ENCODE measurements around the gene RRM2. TPM values are rescaled to one million over a fixed set of nuclear protein-coding genes. Genes with fewer than 3 reads are reported as not detected.

The RRM2 gene
- total RNA-seq, 1 donor from 2014 or later, result 2.3 TPM

GRCh38 chr2:10094271-10094814, 28.2 kb upstream of the RRM2 start:
- intact Hi-C loops (cut with DNase I), result no loop called here
- TF ChIP-seq, protein P1, sequence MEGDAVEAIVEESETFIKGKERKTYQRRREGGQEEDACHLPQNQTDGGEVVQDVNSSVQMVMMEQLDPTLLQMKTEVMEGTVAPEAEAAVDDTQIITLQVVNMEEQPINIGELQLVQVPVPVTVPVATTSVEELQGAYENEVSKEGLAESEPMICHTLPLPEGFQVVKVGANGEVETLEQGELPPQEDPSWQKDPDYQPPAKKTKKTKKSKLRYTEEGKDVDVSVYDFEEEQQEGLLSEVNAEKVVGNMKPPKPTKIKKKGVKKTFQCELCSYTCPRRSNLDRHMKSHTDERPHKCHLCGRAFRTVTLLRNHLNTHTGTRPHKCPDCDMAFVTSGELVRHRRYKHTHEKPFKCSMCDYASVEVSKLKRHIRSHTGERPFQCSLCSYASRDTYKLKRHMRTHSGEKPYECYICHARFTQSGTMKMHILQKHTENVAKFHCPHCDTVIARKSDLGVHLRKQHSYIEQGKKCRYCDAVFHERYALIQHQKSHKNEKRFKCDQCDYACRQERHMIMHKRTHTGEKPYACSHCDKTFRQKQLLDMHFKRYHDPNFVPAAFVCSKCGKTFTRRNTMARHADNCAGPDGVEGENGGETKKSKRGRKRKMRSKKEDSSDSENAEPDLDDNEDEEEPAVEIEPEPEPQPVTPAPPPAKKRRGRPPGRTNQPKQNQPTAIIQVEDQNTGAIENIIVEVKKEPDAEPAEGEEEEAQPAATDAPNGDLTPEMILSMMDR (IDR thresholded peaks at IDR 0.05), result no peak
- H3K9me3 ChIP-seq, result no peaks in the 10 kb centered on the region
- H3K27me3 ChIP-seq, result peaks cover 7% of the 10 kb centered on the region
- DNase-seq (no peak), ATAC-seq (no peak)
- no peak overlapping the region for H3K4me3 ChIP-seq
- no peaks in the 10 kb centered on the region for H3K36me3 ChIP-seq
- H3K4me1 ChIP-seq, result no peaks in the 10 kb centered on the region
- no peak overlapping the region for H3K27ac ChIP-seq

DNA sequence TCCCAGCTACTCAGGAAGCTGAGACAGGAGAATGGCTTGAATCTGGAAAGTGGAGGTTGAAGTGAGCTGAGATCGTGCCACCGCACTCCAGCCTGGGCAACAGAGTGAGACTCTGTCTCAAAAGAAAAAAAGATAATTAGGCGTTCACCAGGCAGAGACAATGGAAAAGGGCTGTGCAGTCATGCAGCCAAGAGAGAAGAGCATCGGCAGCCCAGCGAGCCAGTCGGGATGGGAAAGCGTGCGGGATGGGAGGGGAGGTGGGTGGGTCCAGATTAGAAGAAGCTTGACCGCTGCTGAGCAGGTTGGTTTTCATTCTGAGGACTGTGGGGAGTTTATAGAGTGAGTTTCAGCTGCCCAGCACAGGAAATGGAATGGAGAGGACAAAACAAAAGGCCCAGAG, 27.4 kb upstream of the RRM2 start:
- no peaks in the 10 kb centered on the region for H3K36me3 ChIP-seq
- no peaks in the 10 kb centered on the region for H3K4me1 ChIP-seq
- no peak for DNase-seq
- intact Hi-C loops (cut with DNase I), result no loop called here
- no peak for ATAC-seq
- H3K4me3 ChIP-seq, result no peak overlapping the region
- H3K9me3 ChIP-seq, result no peaks in the 10 kb centered on the region
- TF ChIP-seq, protein P1 (IDR thresholded peaks at IDR 0.05), result no peak
- no peak overlapping the region for H3K27ac ChIP-seq
- H3K27me3 ChIP-seq, result peaks cover 7% of the 10 kb centered on the region

DNA sequence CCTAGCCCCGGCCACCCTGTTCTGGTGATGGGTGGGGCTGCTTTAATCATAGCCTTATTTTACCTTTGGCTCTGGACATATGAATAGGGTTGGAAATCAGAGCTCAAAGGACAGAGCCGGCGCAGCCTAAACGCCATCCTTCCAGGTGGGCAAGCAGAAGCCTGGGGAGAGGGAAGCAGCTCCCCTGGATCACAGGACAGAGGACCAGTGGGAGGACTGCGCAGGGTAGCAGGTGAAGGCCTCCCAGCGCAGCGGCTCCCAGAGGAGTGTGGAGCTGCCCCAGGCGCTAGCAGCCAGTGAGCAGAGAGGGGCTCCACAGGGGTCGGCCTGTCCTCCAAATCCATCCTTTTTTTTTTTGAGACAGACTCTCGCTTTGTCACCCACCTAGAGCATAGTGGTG, 25.9 kb upstream of the RRM2 start:
- no peaks in the 10 kb centered on the region for H3K4me1 ChIP-seq
- no peak for ATAC-seq
- H3K27me3 ChIP-seq, result peaks cover 7% of the 10 kb centered on the region
- intact Hi-C loops (cut with DNase I), result no loop called here
- no peaks in the 10 kb centered on the region for H3K9me3 ChIP-seq
- TF ChIP-seq, protein P1 (IDR thresholded peaks at IDR 0.05), result no peak
- H3K36me3 ChIP-seq, result no peaks in the 10 kb centered on the region
- no peak overlapping the region for H3K27ac ChIP-seq
- no peak for DNase-seq
- no peak overlapping the region for H3K4me3 ChIP-seq

DNA sequence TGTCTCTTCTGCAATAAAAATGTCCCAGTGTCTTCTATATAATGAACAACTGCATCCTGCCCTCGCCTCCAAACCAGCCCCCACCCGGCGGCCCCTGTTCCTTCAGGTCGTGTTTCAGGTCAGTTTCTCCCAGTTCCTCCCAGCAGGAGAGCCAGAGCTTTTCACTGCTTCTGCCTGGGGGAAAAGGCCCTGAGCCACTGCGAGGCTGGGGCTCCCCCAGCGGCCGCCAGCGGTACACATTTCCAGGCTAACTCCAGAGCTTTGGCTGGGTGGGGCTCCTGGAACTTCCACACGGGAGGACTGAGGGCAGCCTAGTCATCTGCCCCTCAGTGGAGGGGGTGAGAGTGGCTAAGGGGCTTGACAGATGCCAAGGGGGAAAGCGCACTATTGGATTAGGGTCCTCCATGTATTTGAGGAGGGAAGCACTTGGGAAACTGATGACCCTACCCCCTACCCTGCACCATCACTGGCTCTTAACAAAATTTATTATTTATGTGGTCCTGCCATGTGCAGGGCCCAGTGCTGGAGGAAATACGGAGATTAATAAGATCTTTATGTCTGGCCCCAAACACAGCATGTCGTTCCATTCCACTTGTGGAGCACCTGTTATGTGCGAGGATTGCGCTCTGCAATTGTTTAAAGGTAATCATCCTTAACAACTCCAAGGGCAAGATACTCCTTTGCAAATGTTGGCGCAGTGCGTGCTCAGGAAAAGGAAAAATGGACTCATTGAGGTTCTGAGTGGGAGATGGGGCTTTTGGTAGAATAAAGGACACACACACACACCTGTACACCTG, 25.0 kb upstream of the RRM2 start:
- Histone ChIP-seq H3K4me3 (no peak overlapping the region), H3K9me3 (no peaks in the 10 kb centered on the region), H3K27ac (no peak overlapping the region), H3K36me3 (no peaks in the 10 kb centered on the region), H3K4me1 (no peaks in the 10 kb centered on the region), H3K27me3 (peaks cover 6% of the 10 kb centered on the region)
- peak; percentile 83 for DNase-seq
- ATAC-seq, result peak; percentile 97
- TF ChIP-seq, protein P1 (IDR thresholded peaks at IDR 0.05), result peak; percentile 90
- intact Hi-C loops (cut with DNase I), result no loop called here

DNA sequence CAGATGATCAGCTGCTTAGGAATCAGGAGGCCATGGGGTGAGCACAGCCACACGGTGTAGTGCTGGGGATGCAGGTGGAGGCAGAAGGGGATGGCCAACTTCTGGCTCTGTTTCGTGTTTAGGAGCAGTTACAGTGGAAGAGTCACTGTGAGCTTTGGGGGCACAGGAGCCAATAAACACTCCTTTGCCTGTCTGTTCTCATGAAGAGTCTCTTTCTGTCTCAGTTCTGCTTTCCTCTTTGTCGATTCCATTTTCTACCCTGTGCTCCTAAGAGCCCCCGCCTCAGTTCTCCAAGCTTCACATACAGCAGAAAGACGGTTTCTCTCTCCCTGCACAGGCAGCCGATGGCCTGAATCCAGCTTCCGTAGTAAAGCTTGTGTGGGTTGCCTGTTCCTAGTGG, 21.0 kb upstream of the RRM2 start:
- H3K27ac ChIP-seq, result no peak overlapping the region
- intact Hi-C loops (cut with DNase I), result no loop called here
- no peaks in the 10 kb centered on the region for H3K4me1 ChIP-seq
- no peaks in the 10 kb centered on the region for H3K27me3 ChIP-seq
- no peak for DNase-seq
- TF ChIP-seq, protein P1 (IDR thresholded peaks at IDR 0.05), result no peak
- no peaks in the 10 kb centered on the region for H3K36me3 ChIP-seq
- no peak overlapping the region for H3K4me3 ChIP-seq
- no peaks in the 10 kb centered on the region for H3K9me3 ChIP-seq
- ATAC-seq, result no peak

All from upper lobe of right lung (tissue), 1 donor.